HG03064 (cell line): ENCODE results near the gene GRIN2C.

Source experiments
- ATAC-seq: cut with Tn5 transposase; IDR thresholded peaks from one replicate; pipeline ENCODE4 v1.9.1; 2021; ENCODE audit warnings: low read depth; ENCODE audit not compliant: unreplicated experiment

Gene GRIN2C

DNA sequence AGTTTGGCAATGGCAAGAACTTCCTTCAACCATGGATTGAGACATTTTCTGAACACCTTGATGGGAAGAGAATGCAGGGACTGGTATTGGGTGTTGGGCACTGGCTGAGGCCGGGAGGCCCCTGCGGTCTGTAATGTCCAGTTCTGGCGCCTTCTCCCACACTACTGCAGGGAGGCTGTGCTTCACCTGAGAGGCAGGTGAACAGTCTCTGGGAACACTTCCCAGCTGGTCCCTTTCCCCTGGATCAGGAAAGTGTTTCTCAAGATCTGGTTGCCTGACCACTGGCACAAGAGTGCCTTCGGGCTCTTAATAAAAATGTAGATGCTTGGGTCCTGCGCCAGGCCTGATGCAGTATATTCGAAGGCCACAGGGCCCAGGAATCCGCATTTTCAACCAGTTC is 55.0 kb downstream of the GRIN2C start:
- ATAC-seq: no peak

DNA sequence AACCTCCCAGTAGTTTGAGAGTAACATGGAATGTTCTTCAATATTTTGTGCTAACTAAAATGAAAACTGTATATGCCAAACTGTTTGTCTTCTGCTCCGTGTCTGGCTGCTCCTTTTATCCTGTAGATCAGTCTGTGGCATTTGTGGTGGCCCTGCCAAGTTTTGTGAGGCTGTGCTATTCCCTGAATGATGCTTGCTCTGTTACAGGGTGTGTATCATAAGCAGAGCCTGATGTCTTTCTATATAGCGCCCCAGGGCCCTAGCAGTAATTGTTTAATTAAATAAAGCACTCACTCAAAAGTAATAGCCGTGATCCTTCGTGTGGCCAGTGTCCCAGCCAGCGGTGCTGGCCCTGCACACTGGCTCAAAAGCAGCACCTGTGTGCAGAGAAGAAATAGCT is 55.7 kb downstream of the GRIN2C start:
- ATAC-seq: no peak

DNA sequence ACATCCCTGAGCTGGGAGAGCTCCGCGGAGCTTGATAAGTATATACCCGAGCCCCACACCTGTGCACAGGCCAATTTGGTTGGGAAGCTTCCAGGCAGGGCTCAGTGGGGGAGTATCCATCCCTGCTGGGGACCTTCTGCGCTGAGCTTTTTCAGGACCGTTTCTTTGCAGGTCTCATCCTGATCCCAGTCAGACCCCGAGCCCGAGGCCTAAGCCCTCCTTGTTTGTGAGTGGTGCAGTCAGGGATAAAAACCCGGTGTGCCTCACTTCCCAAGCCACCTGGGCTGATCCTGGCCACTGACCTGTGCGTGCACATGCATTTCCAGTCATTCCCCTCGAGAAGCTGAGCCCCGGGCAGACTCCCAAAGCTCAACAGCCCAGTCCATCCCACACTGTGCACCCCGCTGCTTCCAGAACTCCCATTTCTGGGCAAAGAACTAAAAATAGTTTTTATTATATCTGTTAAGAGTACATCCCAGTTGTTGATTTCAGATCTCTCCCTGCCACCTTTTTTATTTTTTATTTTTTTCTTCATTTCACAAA is 56.2 kb downstream of the GRIN2C start:
- ATAC-seq: no peak

DNA sequence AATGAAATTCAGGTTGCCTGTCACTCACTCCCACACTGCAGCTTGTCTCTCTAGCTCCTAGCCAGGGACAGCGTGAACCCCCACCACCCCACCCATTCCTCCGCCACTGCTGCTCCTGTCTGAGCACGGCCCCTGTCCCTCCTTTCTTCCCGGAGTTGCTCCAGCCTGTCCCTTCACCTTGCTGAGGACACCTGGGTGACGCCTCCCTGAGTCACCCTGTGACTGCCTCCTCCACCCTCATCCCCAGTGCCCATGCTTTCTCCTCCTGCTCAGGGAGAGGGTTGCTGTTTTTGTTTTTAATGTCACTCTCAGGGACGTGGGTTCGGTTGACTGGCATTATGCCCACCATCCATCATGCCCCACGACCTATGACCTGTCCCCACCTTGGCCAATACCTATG is 57.8 kb downstream of the GRIN2C start:
- ATAC-seq: no peak

DNA sequence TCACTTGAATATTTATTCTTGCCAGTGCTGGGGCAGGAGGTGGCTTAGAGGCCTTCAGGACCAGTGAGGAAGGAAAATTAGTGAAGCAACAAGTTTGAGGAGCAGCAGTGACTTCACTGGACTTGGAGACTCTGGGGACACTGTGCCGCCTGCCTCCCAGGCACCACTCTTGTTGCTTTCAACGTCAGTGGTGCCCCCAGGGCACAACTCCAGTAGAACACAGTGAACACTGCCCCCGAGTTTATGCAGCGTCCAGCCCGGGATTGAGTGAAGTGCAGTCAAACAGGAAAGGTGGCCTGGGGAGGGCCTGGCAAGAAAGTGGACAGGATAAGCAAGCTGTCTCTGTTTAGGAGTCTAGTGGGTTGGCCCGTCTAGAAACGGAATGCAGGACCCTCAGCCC is 59.2 kb downstream of the GRIN2C start:
- no peak for ATAC-seq

DNA sequence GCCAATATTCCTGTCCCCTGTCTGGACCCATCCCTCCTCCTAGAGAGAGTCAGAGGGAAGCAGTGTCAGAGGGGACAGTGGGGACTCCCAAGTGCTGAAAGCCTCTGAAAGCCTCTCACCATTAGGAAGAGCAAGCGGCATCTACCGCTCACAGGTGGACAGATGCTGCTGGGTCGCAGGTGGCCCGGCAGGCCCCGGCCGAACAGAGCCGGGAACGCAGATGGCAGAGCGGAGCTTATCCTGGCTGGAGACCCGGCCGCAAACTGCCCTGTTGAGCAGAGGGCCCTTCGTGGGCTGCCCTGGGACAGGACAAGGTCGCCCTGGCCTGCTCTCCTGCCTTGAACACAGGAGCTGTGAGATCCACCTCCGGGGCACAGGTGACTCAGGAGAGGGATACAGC is 60.6 kb downstream of the GRIN2C start:
- no peak for ATAC-seq

DNA sequence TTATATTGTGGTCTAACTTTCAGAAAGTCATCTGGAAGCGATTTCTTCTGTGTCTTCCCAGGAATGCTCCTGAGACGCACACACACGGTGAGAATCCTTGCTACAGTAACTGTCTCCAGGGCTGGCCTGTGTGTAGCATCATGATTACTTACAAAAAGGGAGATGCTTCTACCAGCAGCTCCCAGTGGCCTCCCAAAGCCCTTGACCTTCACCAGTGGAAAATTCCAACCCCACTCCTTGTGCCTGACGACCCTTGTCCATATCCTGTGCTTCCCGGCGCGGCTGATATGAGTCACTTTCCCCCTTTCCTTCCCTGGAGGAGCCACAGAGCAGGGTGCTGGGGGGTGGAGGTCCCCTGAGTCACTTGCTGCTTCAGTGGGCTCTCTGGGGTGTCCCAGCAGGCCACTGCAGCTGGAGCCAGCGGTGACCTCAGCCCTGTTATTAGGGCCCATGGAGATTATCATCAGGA is 61.4 kb downstream of the GRIN2C start:
- no peak for ATAC-seq

DNA sequence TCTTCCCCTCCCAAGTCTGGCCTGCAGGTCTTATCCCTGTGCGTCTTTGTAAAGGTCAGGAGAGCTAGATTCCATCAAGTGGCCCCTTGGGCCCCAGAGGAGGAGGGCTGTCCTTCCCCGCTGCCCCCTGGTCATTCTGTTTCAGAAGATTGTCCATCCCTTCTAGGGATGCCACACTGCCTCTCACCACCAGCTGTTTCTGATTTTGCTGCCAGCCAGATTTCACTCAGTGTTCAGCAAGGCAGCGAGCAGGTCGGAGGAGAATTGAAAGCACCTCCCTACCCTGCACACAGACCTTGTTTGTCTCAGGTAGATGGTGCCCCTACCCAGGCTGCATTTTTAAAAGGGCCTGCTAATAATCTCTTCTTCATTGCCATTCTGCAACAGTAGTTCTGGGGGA is 61.9 kb downstream of the GRIN2C start:
- ATAC-seq: no peak

DNA sequence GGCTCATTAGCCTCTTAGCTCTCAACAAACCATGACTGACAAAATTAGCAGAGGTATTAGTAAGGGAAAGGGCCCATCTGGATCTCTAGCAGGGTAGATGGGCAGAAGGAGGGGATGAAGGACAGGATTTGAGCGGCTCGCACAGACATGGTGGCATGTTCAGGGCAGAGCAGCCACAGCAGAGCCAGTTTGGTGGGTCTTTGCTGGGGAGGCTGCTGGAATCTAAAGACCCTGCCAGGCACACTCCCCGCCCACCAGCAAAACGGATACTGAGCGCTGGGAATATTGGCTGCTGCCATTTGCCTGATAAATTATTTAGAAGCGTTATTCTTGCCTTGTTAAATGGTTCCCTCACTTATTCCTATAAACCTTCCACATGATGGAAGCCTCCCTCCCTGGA is 62.8 kb downstream of the GRIN2C start:
- no peak for ATAC-seq

DNA sequence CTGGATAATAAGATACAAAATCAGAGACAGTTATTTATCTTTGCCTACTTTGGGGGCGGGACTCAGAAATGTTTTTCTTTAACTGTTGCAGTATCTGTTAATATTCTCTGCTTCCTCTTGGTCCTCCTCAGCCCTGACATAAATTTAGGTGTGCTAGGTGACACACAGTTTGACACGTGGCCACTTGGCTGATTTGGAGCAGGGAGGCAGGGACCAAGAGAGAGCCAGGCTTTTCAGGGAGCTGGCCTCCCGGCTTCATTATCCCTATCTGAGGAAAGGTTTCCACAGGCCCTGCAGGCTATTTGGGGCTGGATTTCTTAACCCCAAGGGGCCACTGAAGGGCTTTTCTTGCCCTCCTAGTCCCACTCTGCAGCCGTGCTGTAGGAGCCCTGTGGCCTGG is 63.5 kb downstream of the GRIN2C start:
- ATAC-seq: no peak

DNA sequence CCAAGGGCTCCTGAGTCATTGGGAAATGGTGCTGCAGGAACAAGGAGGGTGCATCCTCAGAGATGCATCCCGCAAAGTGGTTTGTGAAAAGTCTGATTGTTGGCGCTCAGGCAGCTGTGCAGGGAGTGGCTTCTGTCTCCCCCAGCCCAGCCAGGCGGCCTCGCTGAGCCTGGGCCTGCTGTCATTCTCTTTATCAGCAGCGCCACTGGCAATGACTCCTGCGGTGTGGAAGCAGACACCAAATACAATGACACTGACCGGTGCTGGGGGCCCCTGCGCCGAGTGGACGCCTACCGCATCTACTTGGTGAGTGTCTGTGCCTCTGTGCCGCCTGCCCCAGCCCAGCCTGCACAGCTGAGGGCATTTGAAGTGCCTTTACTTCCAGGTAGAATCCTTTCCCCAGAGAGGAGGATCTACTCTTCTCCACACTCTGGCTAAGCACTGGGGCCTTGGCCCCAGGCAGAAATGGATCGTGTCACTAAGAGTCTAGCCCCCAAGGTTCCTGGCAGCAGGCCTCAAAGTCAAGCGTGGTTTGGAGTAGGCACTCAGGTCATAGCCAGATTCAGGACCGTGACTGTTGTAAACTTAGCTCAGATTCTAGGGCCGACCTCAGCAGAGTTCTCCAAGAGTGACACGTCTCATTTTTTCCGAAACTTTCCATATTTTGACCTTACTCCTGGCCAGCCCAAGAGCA is 64.2 kb downstream of the GRIN2C start:
- no peak for ATAC-seq

DNA sequence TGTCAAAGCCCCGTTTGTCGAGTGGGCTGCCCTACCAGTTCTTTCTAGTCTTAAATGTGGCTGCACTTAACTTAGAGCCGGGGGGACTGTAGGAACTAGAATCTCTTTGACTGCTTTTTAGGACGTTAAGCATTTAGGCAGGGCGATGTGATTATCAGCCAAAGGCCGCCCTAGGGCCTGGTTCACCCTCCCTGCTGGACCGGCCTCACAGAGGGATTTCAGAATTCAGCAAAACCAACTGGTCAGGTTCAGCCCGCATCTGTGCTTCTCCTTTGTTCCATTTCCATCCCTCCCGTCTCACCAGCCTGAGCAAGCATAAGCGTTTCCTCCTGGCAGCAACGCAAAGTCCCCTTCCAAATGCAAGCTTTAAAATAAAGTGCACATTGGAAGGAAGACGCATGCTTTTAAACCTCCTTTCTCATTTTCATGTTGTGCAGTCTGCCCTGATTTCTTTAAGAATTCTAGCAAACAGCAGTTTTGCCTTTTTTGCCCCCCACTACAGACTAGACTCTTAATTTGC is 67.0 kb downstream of the GRIN2C start:
- no peak for ATAC-seq
